Calu3 (cell line): Measurements from ENCODE around the gene TMEM30A. TPM values are rescaled to one million over a fixed set of nuclear protein-coding genes. Genes with fewer than 3 reads are reported as not detected.

Source experiments
- BruUV-seq: library from RNA; stranded (reverse); fragments of 400-500 nt; replicated peaks from 2 replicates; lab custom pipeline; 2021; lab: Mats Ljungman, UMichigan
- CTCF ChIA-PET: fragments of 300-600 bp; sonication (Branson Sonifier 250); formaldehyde crosslinking; loops from one replicate; lab custom pipeline; 2022; ENCODE audit warnings: antibody characterized with exemption; lab: Charles Lee
- DNase-seq: peaks from one replicate; pipeline ENCODE4 v3.0.0; 2022
- H3K27ac Mint-ChIP-seq: one replicate; pipeline ENCODE4 v1.8.0; 2022; ENCODE audit warnings: mixed read lengths; ENCODE audit not compliant: unreplicated experiment
- H3K27me3 Mint-ChIP-seq: one replicate; pipeline ENCODE4 v1.8.0; 2022; ENCODE audit warnings: mixed read lengths; ENCODE audit not compliant: unreplicated experiment
- H3K36me3 Mint-ChIP-seq: one replicate; pipeline ENCODE4 v1.8.0; 2022; ENCODE audit warnings: mild to moderate bottlenecking, moderate library complexity, mixed read lengths; ENCODE audit not compliant: insufficient read depth, unreplicated experiment
- H3K4me1 Mint-ChIP-seq: one replicate; pipeline ENCODE4 v1.8.0; 2022; ENCODE audit warnings: mild to moderate bottlenecking, low read depth, mixed read lengths; ENCODE audit not compliant: unreplicated experiment
- H3K4me3 Mint-ChIP-seq: one replicate; pipeline ENCODE4 v1.8.0; 2022; ENCODE audit warnings: mild to moderate bottlenecking, low read depth, moderate library complexity, mixed read lengths; ENCODE audit not compliant: unreplicated experiment
- H3K9me3 Mint-ChIP-seq: one replicate; pipeline ENCODE4 v1.8.0; 2022; ENCODE audit warnings: low read depth, mixed read lengths; ENCODE audit not compliant: unreplicated experiment
- intact Hi-C: fragments of 100-400 bp; cut with micrococcal nuclease; formaldehyde crosslinking; loops from one replicate; pipeline ENCODE4 v1.10.0; 2022; ENCODE audit not compliant: unreplicated experiment
- total RNA-seq: library from RNA; stranded (reverse); gene quantifications from 2 replicates; pipeline ENCODE4 v1.2.3, GENCODE V29; 2022
- TF ChIP-seq, protein P1 (sequence below): fragments of 200-600 bp; IDR thresholded peaks from one replicate; pipeline ENCODE4 v1.8.0; 2022; ENCODE audit warnings: antibody characterized with exemption; ENCODE audit not compliant: unreplicated experiment

TMEM30A gene
- total RNA-seq, 1 experiment from 2014 or later = 141 TPM

DNA sequence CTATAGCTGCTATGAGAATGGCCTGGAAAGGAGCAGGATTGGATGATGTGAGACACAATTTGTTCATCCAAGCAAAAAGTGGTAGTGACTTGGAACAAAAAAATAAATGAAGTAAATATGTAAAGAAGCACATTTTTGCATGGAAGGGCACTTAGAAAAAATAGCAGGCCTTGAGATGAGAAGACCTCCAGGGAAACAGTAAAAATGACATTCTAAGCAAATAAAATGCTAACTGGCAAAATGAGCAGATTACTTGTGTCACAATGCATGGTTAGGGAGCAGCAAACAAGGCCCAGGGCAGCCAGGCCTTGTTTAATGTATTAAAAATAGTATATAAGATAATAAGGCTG is 21.2 kb downstream of the TMEM30A start:
- H3K27me3 Mint-ChIP-seq = no peaks in the 10 kb centered on the region
- CTCF ChIA-PET = no interaction called here
- intact Hi-C loops = no loop called here
- no TSS peak for BruUV-seq
- H3K4me3 Mint-ChIP-seq = no peak overlapping the region
- H3K27ac Mint-ChIP-seq = no peak overlapping the region
- no peaks in the 10 kb centered on the region for H3K9me3 Mint-ChIP-seq
- peaks cover 2% of the 10 kb centered on the region for H3K4me1 Mint-ChIP-seq
- H3K36me3 Mint-ChIP-seq = no peaks in the 10 kb centered on the region
- TF ChIP-seq, protein P1, sequence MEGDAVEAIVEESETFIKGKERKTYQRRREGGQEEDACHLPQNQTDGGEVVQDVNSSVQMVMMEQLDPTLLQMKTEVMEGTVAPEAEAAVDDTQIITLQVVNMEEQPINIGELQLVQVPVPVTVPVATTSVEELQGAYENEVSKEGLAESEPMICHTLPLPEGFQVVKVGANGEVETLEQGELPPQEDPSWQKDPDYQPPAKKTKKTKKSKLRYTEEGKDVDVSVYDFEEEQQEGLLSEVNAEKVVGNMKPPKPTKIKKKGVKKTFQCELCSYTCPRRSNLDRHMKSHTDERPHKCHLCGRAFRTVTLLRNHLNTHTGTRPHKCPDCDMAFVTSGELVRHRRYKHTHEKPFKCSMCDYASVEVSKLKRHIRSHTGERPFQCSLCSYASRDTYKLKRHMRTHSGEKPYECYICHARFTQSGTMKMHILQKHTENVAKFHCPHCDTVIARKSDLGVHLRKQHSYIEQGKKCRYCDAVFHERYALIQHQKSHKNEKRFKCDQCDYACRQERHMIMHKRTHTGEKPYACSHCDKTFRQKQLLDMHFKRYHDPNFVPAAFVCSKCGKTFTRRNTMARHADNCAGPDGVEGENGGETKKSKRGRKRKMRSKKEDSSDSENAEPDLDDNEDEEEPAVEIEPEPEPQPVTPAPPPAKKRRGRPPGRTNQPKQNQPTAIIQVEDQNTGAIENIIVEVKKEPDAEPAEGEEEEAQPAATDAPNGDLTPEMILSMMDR = no peak
- DNase-seq = no peak

DNA sequence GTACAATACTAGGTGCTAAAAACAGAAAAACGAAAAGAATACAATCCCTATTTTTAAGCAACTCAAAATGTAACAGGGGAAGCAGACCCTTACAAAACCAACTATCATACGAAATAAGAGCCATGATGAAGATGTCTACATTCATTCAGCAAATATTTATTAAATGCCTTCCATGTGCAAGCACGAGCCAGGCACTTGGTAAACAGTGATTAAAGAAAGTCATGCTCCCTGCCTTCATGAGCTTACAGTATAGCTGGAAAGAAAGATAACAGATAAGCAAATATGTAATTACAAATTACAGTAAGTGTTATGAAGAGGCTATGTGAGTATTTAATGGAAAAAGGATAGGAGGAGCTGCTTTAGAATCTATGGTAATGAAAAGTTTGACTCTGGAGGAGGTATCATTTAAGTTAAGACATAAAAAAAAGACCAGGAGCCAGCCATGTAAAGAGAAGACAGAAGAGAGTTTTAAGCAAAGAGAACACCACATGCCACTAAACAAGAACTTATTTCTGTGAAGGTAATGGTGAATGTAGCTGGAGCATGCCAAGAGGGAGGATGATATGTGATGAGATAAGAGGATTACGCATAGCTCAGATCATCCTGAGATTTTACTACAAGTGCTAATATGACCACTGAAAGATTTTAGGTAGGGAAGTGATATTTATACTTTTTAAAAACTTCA is 21.7 kb downstream of the TMEM30A start:
- CTCF ChIA-PET = interaction anchor here (0.6 kb wide), 1 partner anchor 1652 kb away, joined by 3 read pairs; no protein-coding TSS in a partner anchor
- no peak overlapping the region for H3K4me3 Mint-ChIP-seq
- no peaks in the 10 kb centered on the region for H3K36me3 Mint-ChIP-seq
- H3K9me3 Mint-ChIP-seq = no peaks in the 10 kb centered on the region
- intact Hi-C loops = no loop called here
- TF ChIP-seq, protein P1 = no peak
- DNase-seq = no peak
- no peak overlapping the region for H3K27ac Mint-ChIP-seq
- no peaks in the 10 kb centered on the region for H3K4me1 Mint-ChIP-seq
- no peaks in the 10 kb centered on the region for H3K27me3 Mint-ChIP-seq
- no TSS peak for BruUV-seq

DNA sequence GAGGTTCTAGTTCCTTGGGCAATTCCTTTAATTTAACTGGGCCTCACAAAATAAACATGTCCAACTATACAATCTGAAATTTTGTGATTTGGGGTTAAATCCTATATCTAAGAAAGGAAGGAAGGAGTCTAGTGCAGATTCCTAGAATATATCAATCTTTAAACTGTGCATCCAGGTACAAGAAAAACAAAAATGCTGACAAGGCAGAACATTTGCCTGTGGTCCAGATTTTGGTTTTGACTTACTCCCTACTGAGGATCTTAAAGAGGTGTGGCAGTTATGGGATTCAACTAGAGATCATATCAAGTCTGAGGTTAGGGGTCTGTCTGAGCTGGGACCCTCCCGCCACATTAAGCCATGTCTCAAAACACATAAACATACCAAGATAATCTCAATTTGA is 23.3 kb downstream of the TMEM30A start:
- Mint-ChIP-seq H3K9me3 (no peaks in the 10 kb centered on the region), H3K36me3 (no peaks in the 10 kb centered on the region), H3K27me3 (no peaks in the 10 kb centered on the region), H3K4me3 (no peak overlapping the region), H3K27ac (no peak overlapping the region), H3K4me1 (no peaks in the 10 kb centered on the region)
- DNase-seq = no peak
- TF ChIP-seq, protein P1 = no peak
- intact Hi-C loops = no loop called here
- BruUV-seq = no TSS peak
- CTCF ChIA-PET = no interaction called here

DNA sequence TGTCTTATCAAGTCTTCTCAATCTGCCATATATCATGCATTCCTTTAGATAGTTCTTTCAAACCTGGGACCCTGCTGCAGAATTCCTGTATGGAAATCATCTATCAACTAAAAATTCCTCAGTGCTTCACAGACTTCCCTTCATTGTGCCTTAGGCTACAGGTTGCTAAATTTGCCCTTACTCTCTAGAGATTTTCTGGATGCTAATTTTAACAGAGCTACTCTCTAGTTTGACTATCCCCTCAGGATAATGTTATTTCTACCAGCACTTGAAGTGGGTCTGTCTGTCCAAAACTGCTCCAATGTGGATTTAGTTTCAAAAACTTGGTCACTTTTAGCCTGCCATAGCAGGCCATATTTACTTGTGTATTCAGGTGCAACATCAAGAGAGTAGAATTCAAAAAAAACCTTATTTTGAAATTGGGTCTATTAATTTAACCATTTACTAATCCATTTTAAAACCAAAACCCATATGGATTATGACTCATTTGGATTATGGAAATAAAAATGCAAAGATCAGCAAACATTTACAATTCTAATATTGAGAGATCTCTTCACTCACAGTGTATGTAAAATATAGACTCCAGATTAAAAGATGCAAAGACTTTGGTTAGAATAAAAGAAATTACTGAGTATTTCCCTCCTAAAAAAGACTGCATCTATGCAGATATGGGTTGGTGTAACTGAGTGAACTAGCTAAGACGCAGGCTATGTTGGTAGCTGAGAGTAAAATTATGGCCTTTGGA is 27.1 kb downstream of the TMEM30A start:
- no peaks in the 10 kb centered on the region for H3K36me3 Mint-ChIP-seq
- H3K9me3 Mint-ChIP-seq = no peaks in the 10 kb centered on the region
- no peak overlapping the region for H3K27ac Mint-ChIP-seq
- CTCF ChIA-PET = interaction anchor here (0.7 kb wide), 1 partner anchor 296 kb away, joined by 3 read pairs; no protein-coding TSS in a partner anchor
- no peak for DNase-seq
- BruUV-seq = no TSS peak
- TF ChIP-seq, protein P1 = no peak
- no peaks in the 10 kb centered on the region for H3K27me3 Mint-ChIP-seq
- intact Hi-C loops = no loop called here
- H3K4me3 Mint-ChIP-seq = no peak overlapping the region
- H3K4me1 Mint-ChIP-seq = no peaks in the 10 kb centered on the region
